Epithelial cell of alveolus of lung (primary cell): ENCODE data around the gene TOB1. TPM values are rescaled to one million over a fixed set of nuclear protein-coding genes. Genes with fewer than 3 reads are reported as not detected.

ENCODE experiments used
- total RNA-seq: library from RNA; depleted of rRNA; stranded (reverse); fragments of >200 nt; gene quantifications from 2 replicates; pipeline ENCODE4 v1.2.1, GENCODE V29; 2015

TOB1 gene, protein sequence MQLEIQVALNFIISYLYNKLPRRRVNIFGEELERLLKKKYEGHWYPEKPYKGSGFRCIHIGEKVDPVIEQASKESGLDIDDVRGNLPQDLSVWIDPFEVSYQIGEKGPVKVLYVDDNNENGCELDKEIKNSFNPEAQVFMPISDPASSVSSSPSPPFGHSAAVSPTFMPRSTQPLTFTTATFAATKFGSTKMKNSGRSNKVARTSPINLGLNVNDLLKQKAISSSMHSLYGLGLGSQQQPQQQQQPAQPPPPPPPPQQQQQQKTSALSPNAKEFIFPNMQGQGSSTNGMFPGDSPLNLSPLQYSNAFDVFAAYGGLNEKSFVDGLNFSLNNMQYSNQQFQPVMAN
- 5.8 and 12.7 TPM in 2 replicates for total RNA-seq

DNA sequence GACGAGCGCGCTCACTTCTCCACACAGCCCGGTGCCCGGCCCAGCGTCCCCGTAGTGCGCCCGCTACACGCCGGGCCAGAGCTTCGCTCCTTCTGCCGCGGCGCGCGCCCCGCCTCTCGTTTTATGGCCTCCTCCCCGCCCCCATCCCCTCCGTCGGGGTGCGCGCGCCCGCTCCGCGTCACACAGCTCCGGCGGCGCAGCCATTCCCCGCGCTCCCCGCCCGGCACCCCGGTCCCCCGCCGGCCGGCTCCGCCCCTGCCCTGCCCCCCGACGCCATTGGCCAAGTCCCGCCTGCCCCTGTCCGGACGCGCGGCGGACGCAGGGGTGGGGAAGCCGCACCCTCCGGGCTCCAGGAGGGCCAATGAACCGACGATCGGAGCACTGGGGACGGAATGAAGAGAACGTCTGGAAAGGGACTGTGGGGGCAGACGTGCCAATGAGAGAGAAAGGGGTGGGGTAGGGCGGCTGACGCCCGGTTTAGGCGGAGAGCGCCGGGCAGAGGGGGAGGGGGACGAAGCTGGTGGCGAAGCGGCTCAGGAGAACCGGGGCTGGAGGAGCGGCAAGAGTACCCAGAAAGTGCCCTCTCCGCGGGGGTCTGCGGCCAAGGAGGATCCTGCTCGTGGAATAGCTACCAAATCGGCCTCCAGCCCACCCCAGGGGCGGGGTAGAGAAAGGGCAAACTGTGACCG is at the start of gene TOB1:
TOB1 (minus strand) TSS at position 94 of the 689 bp plus-strand sequence. CDS start 2,337 bp downstream, outside the sequence.

DNA sequence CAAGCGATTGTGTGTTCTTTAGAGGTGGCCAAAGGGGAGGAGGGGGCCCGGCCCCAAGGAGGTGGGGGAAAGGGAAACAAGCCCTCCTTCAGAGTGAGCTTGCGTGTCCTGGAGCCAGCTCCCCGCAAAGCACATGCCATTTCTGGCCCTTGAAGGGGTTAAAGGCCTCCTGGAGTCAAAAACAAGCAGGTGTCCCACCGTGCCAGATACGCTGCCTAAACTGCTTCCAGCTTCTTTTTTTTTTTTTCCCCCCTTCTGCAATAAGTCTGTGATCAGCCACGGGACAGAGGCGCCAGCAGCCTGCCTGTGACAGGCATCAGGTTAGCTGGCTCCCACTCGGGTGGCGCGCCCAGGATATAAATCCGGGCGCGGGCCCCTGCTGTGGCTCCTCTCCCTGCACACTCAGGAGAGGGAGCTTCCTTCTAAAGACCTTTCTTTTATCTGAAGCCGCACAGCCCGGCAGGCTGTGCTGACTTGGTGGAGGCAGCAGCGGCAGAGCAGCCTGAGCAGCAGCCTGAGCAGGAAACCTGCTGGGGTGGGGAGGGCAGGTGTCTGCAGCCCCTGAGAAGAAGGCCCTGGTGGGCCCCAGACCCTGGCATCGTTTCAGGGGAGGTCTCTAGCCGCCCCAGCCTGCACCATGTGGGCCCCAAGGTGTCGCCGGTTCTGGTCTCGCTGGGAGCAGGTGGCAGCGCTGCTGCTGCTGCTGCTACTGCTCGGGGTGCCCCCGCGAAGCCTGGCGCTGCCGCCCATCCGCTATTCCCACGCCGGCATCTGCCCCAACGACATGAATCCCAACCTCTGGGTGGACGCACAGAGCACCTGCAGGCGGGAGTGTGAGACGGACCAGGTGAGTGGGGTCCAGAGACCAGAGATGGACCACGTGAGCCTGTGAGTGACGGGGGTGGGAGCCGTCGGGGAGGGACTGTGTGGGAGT is 30.6 kb downstream of the TOB1 start, which contains the start of gene WFIKKN2:
WFIKKN2 (plus strand) TSS at position 286 of the 934 bp plus-strand sequence; CDS start at position 638, 352 bp downstream.

Other genes starting within 250 kb of the TOB1 start
- gene ABCC3, start 231.5 kb downstream of the TOB1 start, total RNA-seq = 5.2 and 13.9 TPM in 2 replicates
- 19.9 and 28.3 TPM in 2 replicates for gene ANKRD40, start 158.4 kb downstream of the TOB1 start, total RNA-seq
- gene LUC7L3, start 146.8 kb downstream of the TOB1 start, total RNA-seq = 8.5 and 41.8 TPM in 2 replicates
- not detected in 2 replicates for gene ANKRD40CL, start 98.8 kb downstream of the TOB1 start, total RNA-seq
- gene WFIKKN2, start 30.8 kb downstream of the TOB1 start, total RNA-seq = not detected in 2 replicates